Astrocyte of the spinal cord (primary cell): ENCODE data around the gene AKR7A2.
"Not testable (repeated sequence)": the region's sequence is repeated elsewhere in the genome, so short reads cannot be mapped to it uniquely, and the experiment has no call there.

Source experiments
- DNase-seq: peaks from one replicate; pipeline ENCODE4 v3.0.0; 2011; ENCODE audit warnings: low read depth, low spot score
- H3K4me3 ChIP-seq: 2 replicates; pipeline ENCODE4 v1.5.1; 2011; ENCODE audit warnings: low read depth, mild to moderate bottlenecking, low read length, moderate library complexity
- in situ Hi-C: cut with HindIII; loops from 2 replicates; pipeline ENCODE4 v1.10.0; 2017; ENCODE audit warnings: low sequenced_read_pairs
- TF ChIP-seq, protein P1 (sequence below): IDR thresholded peaks from 2 replicates; pipeline ENCODE4 v1.5.1; 2012; ENCODE audit warnings: low read depth, mild to moderate bottlenecking, low read length, inconsistent platforms

AKR7A2 gene

DNA sequence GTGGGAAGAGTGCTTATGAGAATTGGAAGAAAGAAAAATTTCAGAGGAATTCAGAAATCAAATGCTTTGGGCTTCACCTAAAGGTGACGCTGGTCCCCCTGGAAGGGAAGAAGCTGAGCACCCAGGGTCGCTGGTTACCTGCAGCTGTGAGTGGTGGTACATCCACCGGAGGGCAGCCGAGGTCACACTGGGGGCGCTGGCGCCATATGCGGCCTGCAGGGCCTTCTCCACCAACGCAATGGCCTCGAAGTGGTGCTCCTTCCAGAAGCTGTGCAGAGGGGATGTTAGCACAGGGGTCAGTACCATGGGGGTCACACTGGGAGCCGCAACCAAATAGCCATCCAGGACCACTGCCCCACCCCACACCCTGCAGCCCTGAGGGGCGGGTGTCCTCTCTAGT lies 6.1 kb downstream of the AKR7A2 start:
- in situ Hi-C loops, result no loop called here
- TF ChIP-seq, protein P1, sequence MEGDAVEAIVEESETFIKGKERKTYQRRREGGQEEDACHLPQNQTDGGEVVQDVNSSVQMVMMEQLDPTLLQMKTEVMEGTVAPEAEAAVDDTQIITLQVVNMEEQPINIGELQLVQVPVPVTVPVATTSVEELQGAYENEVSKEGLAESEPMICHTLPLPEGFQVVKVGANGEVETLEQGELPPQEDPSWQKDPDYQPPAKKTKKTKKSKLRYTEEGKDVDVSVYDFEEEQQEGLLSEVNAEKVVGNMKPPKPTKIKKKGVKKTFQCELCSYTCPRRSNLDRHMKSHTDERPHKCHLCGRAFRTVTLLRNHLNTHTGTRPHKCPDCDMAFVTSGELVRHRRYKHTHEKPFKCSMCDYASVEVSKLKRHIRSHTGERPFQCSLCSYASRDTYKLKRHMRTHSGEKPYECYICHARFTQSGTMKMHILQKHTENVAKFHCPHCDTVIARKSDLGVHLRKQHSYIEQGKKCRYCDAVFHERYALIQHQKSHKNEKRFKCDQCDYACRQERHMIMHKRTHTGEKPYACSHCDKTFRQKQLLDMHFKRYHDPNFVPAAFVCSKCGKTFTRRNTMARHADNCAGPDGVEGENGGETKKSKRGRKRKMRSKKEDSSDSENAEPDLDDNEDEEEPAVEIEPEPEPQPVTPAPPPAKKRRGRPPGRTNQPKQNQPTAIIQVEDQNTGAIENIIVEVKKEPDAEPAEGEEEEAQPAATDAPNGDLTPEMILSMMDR, result no peak
- DNase-seq, result no peak
- H3K4me3 ChIP-seq, result no peak overlapping the region

GRCh38 chr1:19304081-19304480 lies 7.9 kb downstream of the AKR7A2 start:
- H3K4me3 ChIP-seq, in situ Hi-C loops, DNase-seq: not testable (repeated sequence)

- in situ Hi-C loops, result no loop called here
- DNase-seq, result no peak
- no peak overlapping the region for H3K4me3 ChIP-seq
- TF ChIP-seq, protein P1, result no peak
These were observed 11.7 kb downstream of the AKR7A2 start for GRCh38 chr1:19300211-19300610.

- no peak for DNase-seq
- no peak overlapping the region for H3K4me3 ChIP-seq
- in situ Hi-C loops, result no loop called here
- TF ChIP-seq, protein P1, result no peak
These were observed 17.3 kb downstream of the AKR7A2 start for GRCh38 chr1:19294638-19295037.

GRCh38 chr1:19289244-19289643 lies 22.7 kb downstream of the AKR7A2 start:
- DNase-seq, result no peak
- in situ Hi-C loops, result no loop called here
- TF ChIP-seq, protein P1, result no peak
- peak overlapping the region; percentile 40 for H3K4me3 ChIP-seq

GRCh38 chr1:19288324-19289241 lies 23.4 kb downstream of the AKR7A2 start, which contains the start of gene AKR7A3:
TSS of gene AKR7A3 (minus strand) at chr1:19288770. CDS start at chr1:19288709, 61 bp downstream.
- H3K4me3 ChIP-seq, result peak within 1 kb of the TSS; percentile 40
- in situ Hi-C loops, result not testable (repeated sequence)
- DNase-seq, result peak; percentile 6

DNA sequence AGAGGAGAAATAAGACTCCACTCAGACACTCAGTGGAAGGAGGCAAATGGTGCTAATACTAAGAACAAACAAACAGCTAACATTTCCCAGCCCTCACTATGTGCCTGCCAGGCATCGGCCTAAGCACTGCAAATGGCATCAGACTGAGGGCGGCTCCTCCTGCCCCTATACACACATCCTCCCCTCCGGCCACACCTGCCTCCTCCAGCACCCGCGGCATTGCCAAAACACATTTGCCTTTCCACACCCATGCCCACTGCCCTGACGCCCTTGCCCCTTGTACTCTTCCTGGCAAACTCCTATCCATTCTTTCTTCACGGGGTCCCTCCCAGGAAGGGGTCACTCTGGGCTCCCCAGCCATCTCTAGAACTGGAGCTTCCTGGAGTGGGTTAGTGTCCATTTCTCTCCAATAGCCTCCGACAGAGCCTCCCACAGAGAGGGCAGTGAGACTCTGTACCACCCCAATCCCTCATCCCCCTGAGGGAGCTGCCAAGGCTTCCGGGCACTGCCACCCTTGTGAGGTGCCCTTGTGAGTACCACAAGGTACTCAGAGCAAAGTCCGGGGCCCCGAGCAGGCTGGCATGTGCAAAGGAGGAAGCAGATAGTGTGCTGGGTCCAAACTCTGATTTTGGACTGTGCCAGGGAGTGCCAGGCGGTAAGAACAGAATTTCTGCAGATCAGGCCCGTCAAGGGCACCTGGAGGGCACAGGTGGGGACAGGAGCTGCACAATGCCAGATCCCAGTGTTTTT lies 24.3 kb downstream of the AKR7A2 start:
- in situ Hi-C loops, result no loop called here
- no peak for DNase-seq
- H3K4me3 ChIP-seq, result no peak overlapping the region
- TF ChIP-seq, protein P1, result no peak

DNA sequence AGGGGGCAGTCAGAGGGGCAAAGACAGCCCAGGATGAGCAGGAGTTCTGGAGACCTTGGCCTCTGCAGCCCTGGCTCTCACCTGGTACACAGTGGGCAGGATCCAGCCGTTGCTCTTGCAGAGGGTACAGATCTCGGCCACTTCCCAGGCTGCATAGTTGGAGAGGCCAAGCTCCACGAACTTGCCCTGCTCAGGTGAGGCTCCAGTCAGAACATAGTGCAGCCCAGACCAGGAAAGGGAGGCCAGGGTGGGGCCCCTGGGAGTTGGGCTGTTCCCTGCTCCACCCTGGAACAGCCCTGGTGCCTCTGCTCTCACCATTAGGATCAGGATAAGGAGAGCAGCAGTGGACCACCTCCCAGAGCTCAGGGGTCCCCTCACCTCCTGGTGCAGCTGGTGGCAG lies 26.1 kb downstream of the AKR7A2 start:
- H3K4me3 ChIP-seq, DNase-seq, in situ Hi-C loops: not testable (repeated sequence)

GRCh38 chr1:19285366-19285765 lies 26.6 kb downstream of the AKR7A2 start:
- DNase-seq, H3K4me3 ChIP-seq, in situ Hi-C loops: not testable (repeated sequence)
